Fibroblast of lung (primary cell): ENCODE measurements around the gene FGGY. TPM values are rescaled to one million over a fixed set of nuclear protein-coding genes. Genes with fewer than 3 reads are reported as not detected.

ENCODE experiments used
- DNase-seq, 2 donors: peaks; one replicate each; pipeline versions ENCODE4 v3.0.0 to v3.0.0-alpha.2; 2010; ENCODE audit warnings: low read depth in 2 of 2
- H2AFZ ChIP-seq: 2 replicates; pipeline ENCODE4 v1.5.1; 2012; ENCODE audit warnings: low read length, control low read depth, inconsistent platforms
- H3K27ac ChIP-seq: 2 replicates; pipeline ENCODE4 v1.5.1; 2011; ENCODE audit warnings: low read length, control low read depth; ENCODE audit not compliant: insufficient read depth
- H3K27me3 ChIP-seq: 2 replicates; pipeline ENCODE4 v1.5.1; 2011; ENCODE audit warnings: mild to moderate bottlenecking, low read length; ENCODE audit not compliant: control insufficient read depth, insufficient read depth
- H3K36me3 ChIP-seq: 2 replicates; pipeline ENCODE4 v1.5.1; 2011; ENCODE audit warnings: low read length; ENCODE audit not compliant: control insufficient read depth, insufficient read depth
- H3K4me1 ChIP-seq: 2 replicates; pipeline ENCODE4 v1.5.1; 2011; ENCODE audit warnings: low read length; ENCODE audit not compliant: control insufficient read depth, insufficient read depth; ENCODE audit errors: extremely low read depth
- H3K4me2 ChIP-seq: 2 replicates; pipeline ENCODE4 v1.5.1; 2011; ENCODE audit warnings: low read length, control low read depth; ENCODE audit not compliant: insufficient read depth; ENCODE audit errors: extremely low read depth
- H3K4me3 ChIP-seq, 4 experiments: fragments of 200-600 bp in 1 of 4; sonication (generic) in 1 of 4; replicated peaks in 1 of 4; 2 replicates each; pipeline ENCODE4 v1.5.1; 2011 to 2016; ENCODE audit warnings: low read length in 4 of 4, low read depth in 3 of 4, mild to moderate bottlenecking in 3 of 4, control low read depth in 2 of 4, inconsistent platforms in 1 of 4, mixed read lengths in 1 of 4; ENCODE audit not compliant: insufficient read depth in 1 of 4; ENCODE audit errors: control extremely low read depth in 1 of 4
- H3K79me2 ChIP-seq: 2 replicates; pipeline ENCODE4 v1.5.1; 2012; ENCODE audit warnings: mild to moderate bottlenecking, low read length, inconsistent platforms; ENCODE audit not compliant: control insufficient read depth, insufficient read depth
- H3K9ac ChIP-seq: 2 replicates; pipeline ENCODE4 v1.5.1; 2011; ENCODE audit warnings: mild to moderate bottlenecking, low read length, control low read depth; ENCODE audit not compliant: insufficient read depth
- H3K9me3 ChIP-seq: 2 replicates; pipeline ENCODE4 v1.5.1; 2012; ENCODE audit warnings: low read depth, low read length; ENCODE audit not compliant: control insufficient read depth, insufficient read depth
- H4K20me1 ChIP-seq: 2 replicates; pipeline ENCODE4 v1.5.1; 2011; ENCODE audit warnings: low read length; ENCODE audit not compliant: control insufficient read depth, insufficient read depth; ENCODE audit errors: extremely low read depth
- EZH2 ChIP-seq: IDR thresholded peaks from 2 replicates; pipeline ENCODE4 v1.5.1; 2012; ENCODE audit warnings: low read length, control low read depth, mild to moderate bottlenecking; ENCODE audit errors: missing control alignments
- polyA plus RNA-seq, 2 donors: library from polyadenylated mRNA; depleted of rRNA in 1 of 2; stranded (reverse) in 1 of 2; unstranded in 1 of 2; fragments of >200 nt; gene quantifications; 2 replicates each; pipeline ENCODE4 v1.2.1, GENCODE V29; 2011 to 2012; ENCODE audit warnings: missing spikeins in 1 of 2
- total RNA-seq: library from RNA; depleted of rRNA; stranded (reverse); fragments of >200 nt; gene quantifications from 2 replicates; pipeline ENCODE4 v1.2.1, GENCODE V29; 2014
- TF ChIP-seq, protein P1 (sequence below), 2 donors: IDR thresholded peaks in 1 of 2; conservative IDR thresholded peaks in 1 of 2; 1 replicate in 1 of 2; 2 replicates in 1 of 2; pipeline ENCODE4 v1.5.1; 2011 to 2012; ENCODE audit warnings: low read length in 2 of 2, control low read depth in 1 of 2, inconsistent platforms in 1 of 2, low read depth in 1 of 2, mild to moderate bottlenecking in 1 of 2

Gene FGGY
- total and polyA plus RNA-seq, 2 donors (not counting 1 experiment from before 2014, with no cell fraction given): 9.5 to 32.4 TPM

DNA sequence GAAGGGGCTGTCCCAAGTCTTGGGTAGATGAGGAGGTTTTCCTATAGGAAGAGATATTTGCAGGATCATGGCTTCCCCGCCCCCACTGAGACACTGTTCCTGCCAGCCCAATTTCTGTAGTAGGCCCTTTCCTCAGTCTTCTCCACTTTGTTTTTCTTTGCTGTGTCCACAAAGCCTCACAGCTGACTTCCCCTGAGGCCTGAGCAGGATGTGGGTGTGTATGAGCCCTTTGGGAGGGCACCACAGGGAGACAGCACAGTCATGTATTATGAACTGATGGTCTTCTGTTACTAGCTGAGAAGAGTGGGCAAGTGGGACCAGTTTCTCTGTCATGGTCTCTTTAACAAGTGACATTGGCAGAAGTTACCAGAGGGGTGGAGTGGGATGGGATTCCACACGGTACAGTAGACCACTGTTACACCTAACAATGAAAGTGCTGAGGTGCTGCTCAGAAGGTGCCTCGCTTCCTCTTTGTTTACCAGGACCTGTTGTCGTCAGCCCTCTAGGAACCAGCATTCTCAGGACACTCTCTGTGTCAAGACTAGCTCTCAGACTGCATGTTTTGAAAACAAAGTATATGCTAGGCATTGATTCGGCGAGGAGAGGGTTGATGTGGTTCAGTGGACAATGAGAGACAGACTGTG is 264.0 kb downstream of the FGGY start:
- DNase-seq: no peak
- Histone ChIP-seq H3K27me3 (no peaks in the 10 kb centered on the region), H3K4me2 (no peak overlapping the region), H3K4me3 (no peak overlapping the region), H4K20me1 (no peaks in the 10 kb centered on the region), H3K79me2 (no peaks in the 10 kb centered on the region), H3K27ac (no peak overlapping the region), H3K4me1 (no peaks in the 10 kb centered on the region), H3K36me3 (no peaks in the 10 kb centered on the region), H3K9ac (no peak overlapping the region), H3K9me3 (no peaks in the 10 kb centered on the region), H2AFZ (no peak overlapping the region)
- no peak for TF ChIP-seq EZH2
- TF ChIP-seq, protein P1, sequence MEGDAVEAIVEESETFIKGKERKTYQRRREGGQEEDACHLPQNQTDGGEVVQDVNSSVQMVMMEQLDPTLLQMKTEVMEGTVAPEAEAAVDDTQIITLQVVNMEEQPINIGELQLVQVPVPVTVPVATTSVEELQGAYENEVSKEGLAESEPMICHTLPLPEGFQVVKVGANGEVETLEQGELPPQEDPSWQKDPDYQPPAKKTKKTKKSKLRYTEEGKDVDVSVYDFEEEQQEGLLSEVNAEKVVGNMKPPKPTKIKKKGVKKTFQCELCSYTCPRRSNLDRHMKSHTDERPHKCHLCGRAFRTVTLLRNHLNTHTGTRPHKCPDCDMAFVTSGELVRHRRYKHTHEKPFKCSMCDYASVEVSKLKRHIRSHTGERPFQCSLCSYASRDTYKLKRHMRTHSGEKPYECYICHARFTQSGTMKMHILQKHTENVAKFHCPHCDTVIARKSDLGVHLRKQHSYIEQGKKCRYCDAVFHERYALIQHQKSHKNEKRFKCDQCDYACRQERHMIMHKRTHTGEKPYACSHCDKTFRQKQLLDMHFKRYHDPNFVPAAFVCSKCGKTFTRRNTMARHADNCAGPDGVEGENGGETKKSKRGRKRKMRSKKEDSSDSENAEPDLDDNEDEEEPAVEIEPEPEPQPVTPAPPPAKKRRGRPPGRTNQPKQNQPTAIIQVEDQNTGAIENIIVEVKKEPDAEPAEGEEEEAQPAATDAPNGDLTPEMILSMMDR (conservative IDR thresholded peaks at IDR 0.05 in 1 of 2, IDR thresholded peaks at IDR 0.05 in 1 of 2; ENCODE audit: low read depth in 1 of 2, low read length in 2 of 2): no peak

DNA sequence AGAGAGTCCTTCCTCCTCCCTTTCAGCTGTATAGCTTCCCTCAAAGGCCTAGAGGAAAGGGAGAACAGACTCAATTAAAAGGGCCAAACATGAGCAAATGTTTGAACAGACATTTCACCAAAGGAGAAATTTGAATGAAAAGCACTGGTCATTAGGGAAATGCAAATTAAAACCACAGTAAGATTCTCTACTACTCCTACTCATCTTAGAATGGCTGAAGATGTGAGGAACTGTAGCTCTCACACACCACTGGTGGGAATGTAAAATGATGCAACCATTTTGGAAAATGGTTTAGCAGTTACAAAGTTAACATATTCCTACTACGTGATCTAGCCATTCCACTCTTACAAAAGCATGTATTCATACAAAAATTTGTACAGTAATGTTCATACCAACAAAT is 264.9 kb downstream of the FGGY start:
- Histone ChIP-seq H3K27me3 (no peaks in the 10 kb centered on the region), H3K79me2 (no peaks in the 10 kb centered on the region), H3K27ac (no peak overlapping the region), H3K9me3 (no peaks in the 10 kb centered on the region), H3K4me3 (no peak overlapping the region), H2AFZ (no peak overlapping the region), H3K9ac (no peak overlapping the region), H4K20me1 (no peaks in the 10 kb centered on the region), H3K4me1 (no peaks in the 10 kb centered on the region), H3K36me3 (no peaks in the 10 kb centered on the region), H3K4me2 (no peak overlapping the region)
- peak in 1 of 2 donors; percentile 45 for DNase-seq
- TF ChIP-seq, protein P1 (conservative IDR thresholded peaks at IDR 0.05 in 1 of 2, IDR thresholded peaks at IDR 0.05 in 1 of 2; ENCODE audit: low read depth in 1 of 2, low read length in 2 of 2): no peak
- TF ChIP-seq EZH2: no peak

DNA sequence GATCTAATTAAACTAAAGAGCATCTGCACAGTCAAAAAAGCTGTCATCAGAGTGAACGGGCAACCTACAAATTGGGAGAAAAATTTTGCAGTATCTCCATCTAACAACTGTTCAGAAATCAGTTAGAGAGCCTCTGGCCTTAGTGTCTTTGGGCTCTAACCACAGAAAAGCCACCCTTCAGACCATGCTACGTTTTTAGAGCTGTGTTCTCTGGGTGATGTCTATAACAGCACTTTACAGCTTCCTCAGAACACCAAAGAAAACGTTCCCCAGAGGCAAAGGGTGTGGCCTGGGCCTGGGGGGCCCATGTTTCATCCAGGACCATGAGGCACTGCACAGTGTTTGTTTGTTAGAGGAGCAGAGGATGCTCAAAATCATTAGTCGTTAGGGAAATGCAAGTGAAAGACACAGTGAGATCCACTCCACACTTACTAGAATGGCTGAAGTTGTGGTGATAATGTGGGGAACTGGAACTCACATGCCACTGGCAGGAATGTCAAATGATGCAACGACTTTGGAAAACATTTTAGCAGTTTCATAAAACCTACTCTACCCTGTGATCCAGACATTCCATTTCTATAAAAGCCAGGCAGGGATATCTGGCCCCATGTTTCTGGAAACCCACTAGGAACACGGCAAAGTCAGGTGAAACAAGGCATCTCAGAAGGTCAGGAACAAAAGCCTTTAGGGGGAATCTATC is 267.4 kb downstream of the FGGY start:
- Histone ChIP-seq H3K4me2 (no peak overlapping the region), H3K36me3 (no peaks in the 10 kb centered on the region), H3K79me2 (no peaks in the 10 kb centered on the region), H3K27me3 (no peaks in the 10 kb centered on the region), H3K4me3 (no peak overlapping the region), H3K4me1 (no peaks in the 10 kb centered on the region), H3K9ac (no peak overlapping the region), H3K9me3 (no peaks in the 10 kb centered on the region), H4K20me1 (no peaks in the 10 kb centered on the region), H3K27ac (no peak overlapping the region), H2AFZ (no peak overlapping the region)
- no peak for TF ChIP-seq EZH2
- TF ChIP-seq, protein P1 (conservative IDR thresholded peaks at IDR 0.05 in 1 of 2, IDR thresholded peaks at IDR 0.05 in 1 of 2; ENCODE audit: low read depth in 1 of 2, low read length in 2 of 2): no peak
- no peak for DNase-seq
